SHP77 treated with DMSO at 0.1 percent for 48 hours (cell line): Measurements from ENCODE around the gene SMC1A.
"Not testable (repeated sequence)": the region's sequence is repeated elsewhere in the genome, so short reads cannot be mapped to it uniquely, and the experiment has no call there.

Experiments used
- DNase-seq: peaks from one replicate; lab custom pipeline; 2025; lab: John Stamatoyannopoulos, UW

Gene SMC1A

DNA sequence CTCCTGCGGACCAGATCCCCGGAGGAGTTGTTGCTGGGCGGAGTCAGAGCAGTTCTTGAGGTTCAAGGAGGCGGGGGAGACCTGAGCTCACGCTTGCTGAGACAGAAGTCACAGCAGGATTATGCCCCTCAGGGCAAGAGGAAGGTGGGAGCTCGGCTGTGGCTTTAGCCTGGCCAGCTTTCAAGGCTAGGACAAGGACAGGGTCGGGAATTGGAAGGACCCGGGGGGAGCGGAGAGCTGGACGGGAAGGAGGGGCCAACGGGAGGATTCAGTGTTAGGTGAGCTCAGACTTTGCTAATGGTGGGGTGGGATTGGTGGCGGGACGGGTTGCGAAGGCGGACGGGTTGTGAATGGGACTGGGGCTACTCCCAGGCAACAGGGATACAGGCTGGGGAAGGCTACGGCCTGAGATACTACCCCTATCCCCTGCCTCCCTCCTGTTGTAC lies 430 bp upstream of the SMC1A start, which contains the start of gene RIBC1:
Gene RIBC1, plus strand, starts transcription at position 13 of the 446 bp plus-strand sequence. CDS start 3,404 bp downstream, outside the sequence.
- no peak for DNase-seq

DNA sequence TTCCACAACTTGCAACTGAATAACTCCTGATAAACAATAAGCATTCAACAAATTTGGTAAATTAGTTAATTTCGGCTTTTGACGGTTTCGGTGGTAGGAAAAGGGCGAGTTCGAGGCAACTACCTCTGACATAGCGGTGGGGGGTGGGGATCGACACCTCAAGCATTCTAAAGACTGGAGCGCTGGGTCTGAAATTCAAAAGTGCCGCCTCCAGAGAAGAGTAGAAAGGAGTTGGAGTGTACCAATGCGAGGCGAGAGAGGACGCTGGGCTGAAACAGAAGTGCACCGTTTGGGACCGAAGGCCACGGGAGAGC lies 725 bp downstream of the SMC1A start:
- no peak for DNase-seq

DNA sequence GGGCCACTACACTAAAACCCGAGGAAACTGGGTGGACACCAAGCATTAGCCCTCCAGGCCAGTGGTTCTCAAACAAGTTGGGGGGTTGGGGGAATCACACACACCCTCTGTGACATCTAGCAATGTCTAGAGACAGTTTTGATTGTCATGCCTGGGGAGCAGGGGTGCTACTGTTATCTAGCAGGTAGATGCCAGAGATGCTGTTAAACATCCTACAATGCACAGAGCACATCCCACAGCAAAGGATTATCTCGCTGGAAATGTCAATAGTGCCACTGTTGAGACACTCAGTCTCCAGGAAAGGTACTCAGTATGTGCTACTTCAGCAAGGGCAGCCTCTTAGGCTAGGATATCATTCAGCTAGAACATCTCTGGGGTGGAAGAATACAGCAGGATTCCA lies 1.3 kb downstream of the SMC1A start:
- no peak for DNase-seq

DNA sequence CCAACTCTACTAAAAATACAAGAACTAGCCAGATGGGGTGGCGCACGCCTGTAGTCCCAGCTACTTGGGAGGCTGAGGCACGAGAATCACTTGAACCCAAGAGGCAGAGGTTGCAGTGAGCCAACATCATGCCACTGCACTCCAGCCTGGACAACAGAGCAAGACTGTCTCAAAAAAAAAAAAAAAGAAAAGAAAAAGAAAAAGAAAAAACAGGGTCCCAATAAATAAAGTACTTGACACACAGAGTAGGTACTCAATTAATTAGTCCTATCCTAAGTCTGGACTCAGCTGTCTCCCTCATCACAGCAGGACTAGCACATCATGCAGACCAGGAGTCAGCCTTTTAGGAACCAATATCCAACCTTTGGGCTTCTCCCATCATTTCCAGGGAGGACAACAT lies 2.1 kb downstream of the SMC1A start:
- DNase-seq = not testable (repeated sequence)

DNA sequence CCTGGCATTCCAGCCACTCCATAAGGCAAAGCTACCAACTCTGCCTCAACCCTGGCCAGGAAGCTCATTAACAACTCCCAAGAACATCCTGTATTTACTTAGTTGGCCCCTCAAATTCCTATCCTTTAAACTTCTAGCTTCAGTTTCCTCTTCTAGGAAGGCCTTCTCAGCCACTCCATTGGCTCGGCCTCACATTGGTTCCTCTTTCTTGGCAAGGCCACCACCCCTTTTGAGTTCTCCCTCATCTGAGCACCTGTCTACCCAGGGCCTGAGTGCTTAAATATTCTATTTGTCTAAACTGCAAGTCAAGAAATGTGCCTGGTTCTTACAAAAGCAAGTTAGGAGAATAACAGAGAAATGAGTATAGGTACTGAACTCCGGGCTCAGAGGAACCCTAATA lies 10.0 kb downstream of the SMC1A start:
- no peak for DNase-seq

DNA sequence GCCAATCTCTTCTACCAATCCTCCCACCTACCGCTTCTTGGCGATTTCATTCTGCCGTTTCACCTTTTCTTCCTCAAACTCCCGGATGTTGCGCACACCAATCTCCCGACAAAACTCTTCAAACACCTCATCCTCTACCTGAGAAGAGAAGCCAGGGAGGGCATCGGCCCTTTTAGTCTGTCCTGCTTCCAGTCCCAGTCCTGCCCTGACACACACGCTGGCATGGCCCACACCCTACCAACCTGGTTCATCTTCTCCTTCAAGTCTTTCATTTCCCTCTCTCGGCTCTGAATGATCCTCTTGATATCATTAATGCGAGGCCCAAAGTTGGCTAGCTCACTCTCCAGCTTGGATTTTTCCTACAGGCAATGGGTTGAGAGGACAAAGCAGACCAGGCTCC lies 18.9 kb downstream of the SMC1A start:
- no peak for DNase-seq

DNA sequence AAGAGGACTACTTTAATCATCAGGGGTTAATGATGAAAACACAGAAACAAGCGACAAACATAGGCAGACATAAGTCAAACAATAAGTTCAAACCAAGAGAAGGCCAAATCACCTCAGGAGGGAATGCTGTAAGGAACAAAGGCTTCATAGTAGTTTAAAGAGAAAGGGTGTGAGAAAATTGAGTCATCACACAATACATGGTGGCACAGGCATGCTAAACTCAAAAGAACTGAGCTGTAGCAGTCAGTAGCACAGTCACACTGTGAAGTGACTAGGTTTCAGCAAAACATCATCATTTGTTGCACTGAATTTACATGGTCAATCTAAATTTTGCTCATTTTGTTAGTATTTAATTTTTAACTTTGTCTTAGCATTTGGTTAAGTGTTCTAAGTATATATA lies 24.2 kb downstream of the SMC1A start:
- no peak for DNase-seq

DNA sequence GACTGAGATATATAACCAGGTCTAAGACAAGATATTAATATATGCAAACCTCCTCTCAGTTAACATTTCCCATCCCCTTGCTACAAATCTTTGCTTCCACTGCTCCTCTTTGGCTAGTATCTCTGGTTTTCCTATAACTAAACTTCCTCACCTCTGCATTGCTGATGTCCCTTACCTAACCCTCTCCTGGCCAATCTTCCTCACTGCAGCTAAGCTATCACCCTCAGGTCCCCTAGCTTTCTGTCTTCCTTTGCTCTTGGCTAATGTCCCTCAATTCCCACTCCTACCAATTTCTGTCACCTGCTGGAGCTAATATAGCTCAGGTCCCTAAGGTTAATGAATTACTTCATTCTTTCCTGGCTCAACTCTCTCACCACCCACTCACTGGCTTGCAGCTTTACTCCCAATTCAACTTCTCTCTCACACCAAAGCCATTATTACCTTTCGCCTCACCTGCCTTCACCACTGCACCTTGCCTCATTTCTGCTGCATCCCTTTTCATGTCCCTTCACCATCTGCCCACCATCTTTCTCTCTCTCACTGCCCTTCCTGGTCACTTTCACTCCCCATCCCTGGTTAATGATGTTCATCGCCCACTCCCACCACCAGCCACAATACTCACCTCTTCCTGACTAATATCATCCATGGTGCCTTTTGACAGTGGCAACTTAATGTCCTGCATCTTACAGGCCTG lies 26.7 kb downstream of the SMC1A start:
- no peak for DNase-seq

DNA sequence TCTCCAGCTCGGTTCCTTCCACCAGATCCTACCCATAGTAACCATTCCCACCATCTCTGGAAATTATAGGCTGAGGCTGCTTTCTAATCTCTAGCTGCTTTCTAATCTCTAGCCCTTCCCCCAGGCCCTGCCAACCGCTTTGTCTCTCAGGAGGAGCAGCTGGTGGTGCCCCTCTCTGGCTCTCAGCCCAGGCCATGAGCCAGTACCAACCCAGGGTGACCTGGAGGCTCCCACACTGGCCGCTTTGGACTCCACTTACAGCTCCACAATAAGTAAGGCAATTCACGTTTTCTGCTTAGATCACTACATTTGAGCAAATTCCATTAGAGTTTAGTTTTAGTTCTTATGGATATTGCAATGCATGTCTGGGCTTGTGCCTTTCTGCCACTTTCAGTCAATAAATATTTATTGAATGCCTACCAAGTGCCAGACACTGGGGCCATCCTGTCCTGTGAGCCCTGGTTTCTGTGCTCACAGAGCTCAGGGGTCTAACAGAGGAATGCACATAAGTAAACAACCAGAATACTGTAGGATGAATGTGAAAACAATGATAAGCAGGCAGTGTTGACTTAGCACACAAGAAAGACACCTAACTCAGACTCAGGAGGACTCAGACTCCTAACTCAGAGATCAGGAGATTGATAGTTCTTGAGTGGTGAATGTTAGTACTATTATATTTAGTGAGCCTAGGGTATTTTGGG lies 38.9 kb downstream of the SMC1A start:
- no peak for DNase-seq

DNA sequence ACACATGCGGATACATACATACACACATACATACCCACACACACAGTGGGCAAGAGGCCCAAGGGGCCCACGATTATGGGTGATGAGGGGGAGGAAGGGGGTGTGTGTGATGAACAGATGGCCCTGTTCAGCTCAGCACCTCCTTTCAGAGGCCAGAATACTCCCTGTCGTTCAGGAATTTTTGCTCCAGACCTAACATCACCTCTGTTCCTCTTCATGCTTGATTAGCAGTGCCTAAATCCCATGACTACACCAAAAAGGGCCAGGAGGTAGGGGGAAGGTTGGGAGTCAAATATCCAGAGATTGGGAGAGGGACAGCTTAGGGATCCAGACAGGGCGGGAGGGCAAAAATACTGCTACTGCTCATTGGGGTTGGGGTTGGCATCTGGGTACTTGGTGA lies 42.7 kb downstream of the SMC1A start:
- no peak for DNase-seq

DNA sequence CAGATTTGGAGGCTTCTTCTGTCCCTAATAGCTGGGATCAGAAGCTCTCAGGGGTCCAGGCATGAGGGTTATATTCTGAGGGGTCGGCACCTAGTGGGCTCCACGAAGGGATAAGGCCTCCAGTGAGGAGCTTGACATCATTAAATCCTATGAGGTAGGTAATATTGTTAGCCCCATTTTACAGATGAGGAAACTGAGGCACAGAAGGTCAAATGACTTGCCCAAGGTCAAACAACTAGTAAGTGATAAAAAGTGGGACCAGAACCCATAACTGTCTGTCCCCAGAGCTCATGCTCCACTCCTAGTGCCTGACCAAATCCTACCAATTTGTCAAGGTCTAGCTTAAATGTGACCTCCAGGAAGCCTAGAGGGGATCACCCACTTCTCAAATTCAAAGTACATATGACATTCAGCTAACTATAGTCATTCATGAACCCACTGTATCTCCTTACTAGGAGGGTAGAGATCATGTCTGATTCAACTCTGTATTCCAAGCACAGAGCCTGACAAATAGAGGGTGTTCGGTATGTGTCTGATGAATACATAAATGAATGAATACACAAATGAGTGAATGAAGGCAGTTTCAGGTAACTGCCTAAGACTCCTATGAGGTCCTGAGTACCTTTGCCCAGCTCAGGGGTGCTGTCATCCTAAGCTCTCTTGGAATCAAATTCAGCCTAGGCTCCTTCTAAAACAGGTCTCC lies 43.3 kb downstream of the SMC1A start:
- no peak for DNase-seq

DNA sequence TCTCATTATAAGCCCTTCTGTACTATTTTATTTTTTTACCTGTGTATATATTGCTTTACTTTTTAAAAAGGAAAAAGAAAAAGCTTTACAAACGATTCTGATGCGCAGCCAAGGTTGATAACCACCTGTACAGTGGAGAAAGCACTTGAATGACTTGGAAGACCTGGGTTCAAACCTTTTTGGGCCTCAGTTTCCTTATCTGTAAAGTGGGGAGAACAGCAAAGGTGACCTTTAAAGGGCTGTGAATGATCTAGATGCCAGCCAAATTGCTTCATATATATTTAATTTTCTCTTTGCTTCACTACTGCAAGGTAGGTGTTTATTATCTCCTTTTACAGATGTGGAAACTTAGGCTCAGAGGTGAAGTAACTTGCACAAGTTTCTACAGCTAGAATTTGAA lies 45.0 kb downstream of the SMC1A start:
- no peak for DNase-seq

DNA sequence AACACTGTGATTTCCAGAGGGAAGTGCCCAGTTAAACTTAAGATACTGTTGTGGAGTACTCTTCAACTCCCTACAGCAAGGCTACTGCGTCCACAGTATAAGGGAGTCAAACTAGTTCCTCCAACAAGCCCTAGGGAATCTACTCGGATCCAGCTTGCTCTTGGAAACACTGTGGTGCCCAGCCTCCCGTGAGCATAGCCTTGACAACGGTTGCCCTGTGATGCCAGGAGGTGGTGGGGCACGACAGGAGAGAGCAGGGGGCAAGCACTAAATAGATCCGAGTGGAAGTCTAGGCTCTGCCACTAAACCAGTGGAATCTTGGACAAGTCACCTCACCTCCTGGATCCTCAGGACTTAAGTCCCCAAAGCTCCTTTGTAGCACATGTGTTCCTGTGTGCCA lies 45.6 kb downstream of the SMC1A start:
- DNase-seq = no peak

DNA sequence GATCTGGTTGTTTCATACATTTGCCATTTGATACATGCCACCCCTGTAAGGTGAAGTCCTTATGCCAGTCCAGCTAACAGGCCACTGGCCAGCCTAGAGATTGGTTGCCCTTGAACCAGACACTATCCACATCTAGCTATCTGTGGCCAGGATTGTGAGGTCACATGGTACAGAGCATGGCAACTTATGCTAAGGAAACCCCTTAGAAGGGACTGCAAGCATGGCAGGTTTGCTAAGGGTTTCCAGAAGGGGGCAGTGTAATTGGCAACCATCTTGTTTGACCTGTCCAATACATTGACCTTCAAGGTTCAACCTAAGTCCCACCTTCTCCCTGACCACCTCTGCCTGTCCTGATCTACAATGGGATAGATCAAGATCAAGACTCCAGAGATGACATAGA lies 47.5 kb downstream of the SMC1A start:
- DNase-seq = no peak

DNA sequence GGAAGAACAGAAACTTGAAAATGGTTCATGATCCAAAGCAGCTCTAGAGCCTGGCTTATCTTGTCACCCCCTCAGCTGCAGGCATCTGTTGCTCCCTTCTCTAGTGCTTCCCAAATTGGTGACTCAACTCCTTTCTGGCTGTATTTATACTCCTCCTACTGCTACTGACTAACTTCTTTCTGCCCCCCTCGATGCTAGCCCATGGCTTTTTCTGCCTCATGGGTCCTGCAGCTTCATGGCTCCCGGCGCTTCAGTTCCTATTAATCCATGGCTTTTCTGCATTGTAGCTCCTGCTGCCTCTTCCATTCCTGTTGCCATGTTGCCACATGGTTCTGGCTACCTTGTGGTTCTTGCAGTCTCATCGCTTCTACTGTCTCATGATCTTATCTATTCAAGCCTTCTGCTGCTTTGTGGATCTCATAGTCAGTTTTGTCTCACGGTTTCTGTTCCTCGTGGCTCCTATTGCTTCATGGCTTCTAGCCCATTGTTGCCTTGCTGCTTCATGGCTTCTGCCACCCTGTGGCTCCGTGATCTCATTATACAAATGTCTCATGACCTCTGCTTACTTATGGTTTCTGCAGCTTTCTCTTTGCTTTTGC lies 48.1 kb downstream of the SMC1A start:
- DNase-seq = no peak

DNA sequence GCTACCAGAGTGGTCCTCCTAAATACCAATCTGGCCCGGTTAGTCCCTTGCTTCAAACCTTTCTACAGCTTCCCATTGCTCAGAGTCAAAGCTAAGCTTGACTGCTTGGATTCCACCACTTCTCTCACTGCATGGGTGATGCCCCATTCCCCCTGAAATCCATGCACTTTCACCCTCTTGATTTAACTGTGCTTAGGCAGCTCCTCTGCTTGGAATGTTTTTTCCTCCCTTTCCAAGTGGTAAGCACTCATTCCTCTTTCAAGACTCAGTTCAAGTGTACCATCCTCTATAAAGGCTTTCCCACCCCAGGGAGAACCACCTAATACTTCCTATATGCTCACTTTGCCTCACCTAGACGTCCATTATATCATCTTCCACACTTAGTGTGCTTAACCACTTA lies 49.1 kb downstream of the SMC1A start:
- no peak for DNase-seq

DNA sequence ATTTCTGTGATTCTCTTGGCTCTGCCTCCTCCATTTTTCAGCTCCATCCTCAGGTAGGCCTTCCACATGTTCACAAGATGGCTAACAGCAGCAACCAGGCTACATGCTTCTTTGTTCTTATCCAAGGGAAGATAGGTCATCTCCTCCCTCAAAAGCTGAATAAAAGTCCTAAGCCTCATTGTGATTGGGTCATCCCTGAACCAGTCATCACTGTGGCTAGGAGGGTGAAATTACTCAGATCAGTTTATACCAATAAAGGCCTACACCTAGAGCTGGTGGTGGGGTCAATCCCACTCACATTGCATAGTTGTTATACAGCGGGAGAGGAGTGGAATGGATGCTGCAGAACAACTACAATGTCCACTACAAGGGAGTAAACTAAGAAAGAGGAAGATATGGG lies 56.0 kb downstream of the SMC1A start:
- not testable (repeated sequence) for DNase-seq

DNA sequence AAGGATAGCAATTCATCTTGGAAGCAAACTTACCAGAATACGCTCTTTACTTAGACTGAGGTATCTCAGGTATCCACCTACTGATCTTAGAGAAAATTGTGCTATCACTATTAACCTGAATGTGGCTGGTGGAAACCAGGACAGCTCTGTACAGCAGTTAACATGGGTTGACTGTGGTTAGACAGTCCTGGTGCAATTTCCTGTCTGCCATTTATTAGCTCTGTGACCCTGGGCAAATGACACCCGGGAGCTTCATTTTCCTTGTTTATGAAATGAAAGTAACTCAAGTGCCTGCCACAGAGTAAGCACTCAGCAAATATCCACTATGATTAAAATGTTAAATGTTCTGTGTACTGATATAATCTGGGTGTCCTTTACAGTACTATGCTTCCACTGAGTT lies 60.0 kb downstream of the SMC1A start:
- DNase-seq = no peak

DNA sequence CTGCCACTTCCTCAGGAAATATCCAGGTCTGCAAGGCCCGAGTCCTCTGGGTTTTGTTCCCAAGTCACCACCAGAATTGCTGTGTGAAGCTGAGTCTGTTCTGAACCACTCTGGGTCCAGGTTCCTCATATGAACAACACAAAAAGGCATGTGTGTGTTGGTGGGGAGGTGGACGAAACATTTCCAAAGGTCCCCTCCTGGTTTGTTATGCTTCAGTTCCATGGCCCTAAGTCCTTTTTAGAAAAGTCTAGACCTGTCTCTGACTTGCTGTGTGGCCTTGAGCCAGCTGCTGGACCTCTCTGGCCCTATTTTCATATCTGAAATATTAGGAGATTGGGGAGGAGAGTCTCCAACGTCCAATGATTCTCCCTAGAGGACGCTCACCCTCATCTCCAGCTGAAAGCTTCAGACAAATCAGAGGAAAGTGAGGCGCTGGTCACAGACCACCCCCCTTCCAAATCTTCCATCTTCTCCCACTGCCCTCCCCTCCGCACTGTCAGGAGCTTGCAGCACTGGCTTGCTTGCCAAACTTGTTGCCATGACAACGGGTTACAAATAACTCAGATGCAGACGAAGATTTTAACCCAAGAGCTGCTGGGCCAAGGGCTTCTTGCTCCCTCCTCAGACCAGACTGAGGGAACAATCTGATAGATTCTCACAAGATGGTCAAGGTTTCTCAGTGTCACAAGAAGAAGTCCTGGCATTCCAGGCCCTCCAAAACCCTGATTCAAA lies 64.5 kb downstream of the SMC1A start:
- DNase-seq = no peak

DNA sequence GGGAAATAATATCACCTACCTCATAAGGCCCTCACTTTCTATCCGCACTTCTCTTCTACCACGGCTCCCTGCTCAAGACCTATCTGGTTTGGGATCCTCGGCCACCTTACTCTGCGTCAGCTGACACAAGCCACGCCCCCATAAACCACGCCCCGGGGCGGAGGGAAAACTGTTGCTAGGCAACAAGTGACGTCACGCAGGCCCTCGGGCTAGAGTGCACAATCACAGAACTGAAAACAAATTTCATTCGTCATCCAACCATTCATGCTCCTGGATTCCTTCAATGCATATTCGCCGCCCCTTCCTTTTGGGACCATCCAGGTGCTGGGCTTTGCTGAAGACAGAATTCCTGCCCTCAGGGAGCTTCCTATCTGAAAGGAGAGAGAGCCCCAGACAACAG lies 66.3 kb downstream of the SMC1A start:
- DNase-seq = no peak

DNA sequence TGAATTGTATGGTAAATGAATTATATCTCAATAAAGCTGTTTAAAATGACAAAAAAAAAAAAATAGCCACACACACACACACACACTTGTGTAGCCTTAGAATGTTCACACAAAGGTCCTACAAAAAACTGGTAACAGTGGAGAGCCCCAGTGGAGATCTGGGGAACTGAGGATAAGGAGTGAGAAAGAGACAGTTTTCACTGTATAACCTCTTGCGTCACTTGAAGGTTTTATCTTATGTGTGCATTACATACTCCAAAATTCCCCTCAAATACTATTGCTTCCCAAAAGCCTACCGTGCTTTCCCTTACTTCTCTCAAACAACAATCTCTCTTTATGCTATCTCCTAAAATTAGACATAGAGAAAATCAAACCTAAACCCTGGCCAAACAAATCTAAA lies 67.8 kb downstream of the SMC1A start:
- DNase-seq = no peak

DNA sequence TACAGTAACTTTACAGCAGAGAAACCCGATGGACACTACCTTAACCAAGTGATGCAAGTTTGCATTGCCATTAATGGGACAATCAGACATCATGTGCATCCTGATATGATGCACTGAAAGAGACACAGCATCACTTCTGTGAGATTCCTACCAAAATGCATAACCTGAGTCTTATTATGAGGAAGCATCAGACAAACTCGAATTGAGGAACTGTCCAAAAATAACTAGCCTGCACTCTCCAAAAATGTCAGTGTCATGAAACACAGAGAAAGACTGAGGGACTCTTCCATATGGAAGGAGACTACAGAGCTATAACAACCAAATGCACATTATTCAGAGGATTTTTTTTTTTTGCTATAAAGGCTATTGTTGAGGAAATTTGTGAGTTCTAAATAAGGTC lies 74.5 kb downstream of the SMC1A start:
- no peak for DNase-seq
